PFSK-1 (cell line): ENCODE measurements around the gene NFIL3.

ENCODE experiments used
- FOXP2 ChIP-seq: optimal IDR thresholded peaks from 2 replicates; pipeline ENCODE3; 2011; ENCODE audit warnings: borderline replicate concordance, control low read depth, inconsistent platforms; ENCODE audit not compliant: insufficient read depth; ENCODE audit errors: extremely low read length, extremely low read depth
- POLR2AphosphoS5 ChIP-seq: IDR thresholded peaks from 2 replicates; pipeline ENCODE4 v1.6.1; 2012; ENCODE audit warnings: low read depth, mild to moderate bottlenecking, control low read depth, low read length, moderate library complexity
- REST ChIP-seq, 2 experiments: IDR thresholded peaks; 2 replicates each; pipeline versions ENCODE4 v1.6.1 to v1.8.0; 2011 to 2012; ENCODE audit warnings: low read depth in 2 of 2, low read length in 2 of 2, control low read depth in 1 of 2, inconsistent platforms in 1 of 2, mild to moderate bottlenecking in 1 of 2, moderate library complexity in 1 of 2; ENCODE audit not compliant: insufficient read depth in 1 of 2
- SIN3A ChIP-seq: IDR thresholded peaks from 2 replicates; pipeline ENCODE4 v1.6.1; 2012; ENCODE audit warnings: mild to moderate bottlenecking, low read length, moderate library complexity, borderline replicate concordance; ENCODE audit not compliant: insufficient read depth
- TAF1 ChIP-seq: IDR thresholded peaks from 2 replicates; pipeline ENCODE4 v1.6.1; 2012; ENCODE audit warnings: low read length, control low read depth, borderline replicate concordance; ENCODE audit not compliant: insufficient read depth

- TF ChIP-seq POLR2AphosphoS5 = no peak
- no peak for TF ChIP-seq SIN3A
- TF ChIP-seq TAF1 = no peak
- no peak for TF ChIP-seq REST (IDR thresholded peaks at IDR 0.05; ENCODE audit: insufficient read depth in 1 of 2, low read depth in 2 of 2, low read length in 2 of 2)
- no peak for TF ChIP-seq FOXP2
These were observed 4.1 kb downstream of the NFIL3 start for GRCh38 chr9:91419222-91420191.
